Suprapubic skin (tissue), 4 donors: Measurements from ENCODE around the gene TMEM256.

Experiments
- CTCF ChIP-seq, 2 donors: fragments of 200-600 bp in 1 of 2; fragments of 450-650 bp in 1 of 2; sonication (generic) in 1 of 2; IDR thresholded peaks; one replicate each; pipeline ENCODE4 v1.5.1; 2016 to 2019; ENCODE audit warnings: antibody characterized with exemption in 2 of 2, mild to moderate bottlenecking in 1 of 2, moderate library complexity in 1 of 2
- POLR2A ChIP-seq, 2 donors: fragments of 450-650 bp; IDR thresholded peaks; one replicate each; pipeline ENCODE4 v1.6.1; 2017; ENCODE audit warnings: antibody characterized with exemption in 2 of 2, mild to moderate bottlenecking in 2 of 2, moderate library complexity in 2 of 2
- POLR2AphosphoS5 ChIP-seq, 3 donors: sonication (generic); formaldehyde crosslinking; IDR thresholded peaks; one replicate each; pipeline ENCODE4 v1.6.1; 2017; ENCODE audit warnings: antibody characterized with exemption in 3 of 3

GRCh38 chr17:7413346-7413985, 9.6 kb upstream of the TMEM256 start:
- no peak for TF ChIP-seq POLR2A (IDR thresholded peaks at IDR 0.05)
- TF ChIP-seq CTCF (IDR thresholded peaks at IDR 0.05) = no peak
- no peak for TF ChIP-seq POLR2AphosphoS5 (IDR thresholded peaks at IDR 0.05)
